GM18951 (cell line): ENCODE results near the gene NARS2.
A peak's percentile ranks its signal among the peaks of the same experiment; 100 is the strongest.
"Not testable (repeated sequence)": the region's sequence is repeated elsewhere in the genome, so short reads cannot be mapped to it uniquely, and the experiment has no call there.

Experiments
- POLR2A ChIP-seq: IDR thresholded peaks from 4 replicates; pipeline ENCODE4 v1.6.1; 2011; ENCODE audit warnings: mild to moderate bottlenecking; ENCODE audit not compliant: insufficient read length, insufficient read depth; ENCODE audit errors: extremely low read depth
- in situ Hi-C: fragments of 300-500 bp; cut with MboI; formaldehyde crosslinking; loops from one replicate; pipeline ENCODE4 v1.12.0; 2022; ENCODE audit warnings: low sequenced_read_pairs, mixed read lengths, inconsistent platforms; ENCODE audit not compliant: unreplicated experiment

Gene NARS2, protein sequence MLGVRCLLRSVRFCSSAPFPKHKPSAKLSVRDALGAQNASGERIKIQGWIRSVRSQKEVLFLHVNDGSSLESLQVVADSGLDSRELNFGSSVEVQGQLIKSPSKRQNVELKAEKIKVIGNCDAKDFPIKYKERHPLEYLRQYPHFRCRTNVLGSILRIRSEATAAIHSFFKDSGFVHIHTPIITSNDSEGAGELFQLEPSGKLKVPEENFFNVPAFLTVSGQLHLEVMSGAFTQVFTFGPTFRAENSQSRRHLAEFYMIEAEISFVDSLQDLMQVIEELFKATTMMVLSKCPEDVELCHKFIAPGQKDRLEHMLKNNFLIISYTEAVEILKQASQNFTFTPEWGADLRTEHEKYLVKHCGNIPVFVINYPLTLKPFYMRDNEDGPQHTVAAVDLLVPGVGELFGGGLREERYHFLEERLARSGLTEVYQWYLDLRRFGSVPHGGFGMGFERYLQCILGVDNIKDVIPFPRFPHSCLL

GRCh38 chr11:78574386-78575381 lies at the start of gene NARS2:
NARS2 (minus strand) TSS chr11:78574864; CDS start chr11:78574488, 376 bp downstream.
- peak; percentile 87 for TF ChIP-seq POLR2A
- in situ Hi-C loops = no loop called here

DNA sequence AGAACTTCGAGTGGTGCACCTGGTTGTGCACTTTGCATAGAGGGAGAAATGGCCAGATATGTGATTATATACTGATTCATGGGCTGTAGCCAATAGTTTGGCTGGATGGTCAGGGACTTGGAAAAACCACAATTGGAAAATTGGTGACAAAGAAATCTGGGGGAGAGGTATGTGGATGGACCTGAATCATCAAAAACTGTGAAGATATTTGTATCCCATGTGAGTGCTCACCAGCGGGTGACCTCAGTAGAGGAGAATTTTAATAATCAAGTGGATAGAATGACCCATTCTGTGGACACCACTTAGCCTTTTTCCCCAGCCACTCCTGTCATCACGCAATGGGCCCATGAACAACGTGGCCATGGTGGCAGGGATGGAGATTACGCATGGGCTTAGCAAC lies 48.0 kb upstream of the NARS2 start:
- no peak for TF ChIP-seq POLR2A
- in situ Hi-C loops = no loop called here

DNA sequence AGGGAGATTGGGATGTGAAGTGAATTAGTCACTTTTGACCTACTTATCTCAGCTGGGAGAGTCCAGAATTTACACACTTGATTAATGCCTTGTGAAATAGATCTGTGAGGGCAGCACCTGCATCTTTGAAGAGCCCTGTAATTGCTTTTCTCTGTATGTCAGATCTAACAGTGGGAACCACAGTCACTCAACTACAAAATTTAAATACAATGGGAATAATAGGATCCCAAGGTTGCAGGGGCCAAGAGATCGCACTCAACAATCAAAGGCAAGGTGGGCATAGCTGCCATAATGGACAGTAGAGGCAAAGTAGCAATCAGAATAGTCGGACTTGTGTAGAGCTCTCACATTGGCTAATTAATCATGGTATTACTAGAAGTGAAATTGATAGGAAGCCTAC lies 45.5 kb upstream of the NARS2 start:
- in situ Hi-C loops = no loop called here
- TF ChIP-seq POLR2A = no peak

- in situ Hi-C loops = no loop called here
- TF ChIP-seq POLR2A = no peak
Measured at GRCh38 chr11:78615724-78616123, 41.1 kb upstream of the NARS2 start.

- no peak for TF ChIP-seq POLR2A
- in situ Hi-C loops = no loop called here
Measured at GRCh38 chr11:78613378-78613813, 38.7 kb upstream of the NARS2 start.

- in situ Hi-C loops = no loop called here
- TF ChIP-seq POLR2A = no peak
Measured at GRCh38 chr11:78612721-78613377, 38.2 kb upstream of the NARS2 start.

- in situ Hi-C loops = not testable (repeated sequence)
Measured at GRCh38 chr11:78609321-78609720, 34.7 kb upstream of the NARS2 start.

DNA sequence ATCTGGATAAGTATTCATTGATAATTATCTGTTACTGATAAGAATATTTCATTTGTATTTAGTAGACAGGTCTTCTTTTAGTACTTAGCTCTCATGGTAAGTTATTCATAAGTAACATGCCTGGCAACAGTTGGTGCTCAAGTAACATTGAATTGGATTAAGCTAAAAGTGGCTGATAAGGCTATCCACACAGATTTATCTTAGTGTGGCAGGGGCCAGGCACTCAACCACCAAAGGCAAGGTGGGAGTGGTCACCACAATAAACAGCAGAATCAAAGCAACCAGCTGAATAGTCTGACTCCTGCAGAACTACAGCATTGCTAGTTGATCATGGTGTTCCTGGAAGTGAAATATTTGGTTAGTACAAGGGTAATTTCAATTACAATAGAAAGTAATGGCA lies 33.0 kb upstream of the NARS2 start:
- no peak for TF ChIP-seq POLR2A
- in situ Hi-C loops = no loop called here

DNA sequence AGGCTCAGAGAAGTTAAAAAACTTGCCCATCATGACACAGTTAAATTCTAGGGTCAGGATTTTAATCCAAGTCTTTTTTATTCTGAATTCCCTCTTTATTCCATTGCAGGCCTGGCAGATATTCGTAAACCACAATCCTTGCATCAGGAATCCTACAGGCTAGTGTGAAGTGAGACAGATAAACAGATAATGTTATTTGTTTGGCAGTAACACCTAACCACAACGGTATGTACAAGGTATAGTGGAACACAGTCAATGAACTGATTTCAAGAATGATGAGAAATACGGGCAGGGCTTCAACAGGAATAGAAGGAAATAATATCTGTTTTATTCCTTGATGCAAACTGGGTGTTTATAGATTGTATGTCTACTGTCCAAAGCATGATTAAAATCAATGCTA lies 32.0 kb upstream of the NARS2 start:
- no peak for TF ChIP-seq POLR2A

DNA sequence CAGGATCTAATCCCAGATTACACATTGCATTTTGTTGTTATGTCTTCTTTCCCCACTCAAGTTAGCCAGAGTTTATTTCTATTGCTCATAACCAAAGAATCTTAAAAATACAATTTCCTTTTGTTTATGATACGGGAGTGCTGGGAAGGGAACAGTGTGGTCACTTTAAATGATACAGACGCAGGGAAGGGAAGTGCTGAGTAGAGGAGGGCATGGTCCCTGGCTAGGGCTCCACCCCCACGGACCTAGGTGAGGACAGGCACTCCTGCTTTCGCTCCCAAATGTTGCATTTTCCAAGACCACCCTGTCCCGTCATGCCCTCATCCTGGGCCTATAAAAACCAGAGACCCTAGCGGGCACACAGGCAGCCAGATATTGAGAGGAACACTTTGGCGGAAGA lies 30.6 kb upstream of the NARS2 start:
- in situ Hi-C loops = no loop called here

More for the DNA sequence above, 32.0 kb upstream of the NARS2 start:
- in situ Hi-C loops = no loop called here

DNA sequence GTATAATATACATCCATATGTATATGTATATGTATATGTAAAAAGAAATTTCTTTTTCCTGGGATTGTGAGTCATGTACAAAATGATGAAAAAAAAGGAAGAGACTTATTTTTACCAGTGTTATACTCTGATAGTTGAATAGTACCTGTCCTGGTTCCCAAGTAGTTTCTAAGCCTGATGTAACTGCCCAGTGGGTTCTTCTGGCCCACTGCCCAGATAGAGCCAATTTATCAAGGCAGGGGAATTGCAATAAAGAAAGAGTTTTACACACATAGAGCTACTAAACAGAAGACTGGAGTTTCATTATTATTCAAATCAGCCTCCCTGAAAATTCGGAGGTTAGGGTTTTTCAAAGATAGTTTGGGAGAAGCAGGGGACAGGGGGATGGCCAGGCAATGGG lies 29.1 kb upstream of the NARS2 start:
- no peak for TF ChIP-seq POLR2A
- in situ Hi-C loops = no loop called here

More for the DNA sequence above, 30.6 kb upstream of the NARS2 start:
- no peak for TF ChIP-seq POLR2A

DNA sequence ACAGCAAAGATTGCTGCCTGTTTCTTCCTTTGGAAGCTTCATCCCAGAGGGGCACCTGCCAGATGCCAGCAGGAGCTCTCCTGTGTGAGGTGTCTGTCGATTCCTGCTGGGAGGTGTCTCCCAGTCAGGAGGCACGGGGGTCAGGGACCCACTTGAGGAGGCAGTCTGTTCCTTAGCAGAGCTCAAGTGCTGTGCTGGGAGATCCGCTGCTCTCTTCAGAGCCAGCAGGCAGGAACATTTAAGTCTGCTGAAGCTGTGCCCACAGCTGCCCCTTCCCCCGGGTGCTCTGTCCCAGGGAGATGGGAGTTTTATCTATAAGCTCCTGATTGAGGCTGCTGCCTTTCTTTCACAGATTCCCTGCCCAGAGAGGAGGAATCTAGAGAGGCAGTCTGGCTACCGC lies 28.1 kb upstream of the NARS2 start:
- in situ Hi-C loops = not testable (repeated sequence)

- in situ Hi-C loops = not testable (repeated sequence)
Measured at GRCh38 chr11:78601066-78601465, 26.4 kb upstream of the NARS2 start.

GRCh38 chr11:78597579-78597978 lies 22.9 kb upstream of the NARS2 start:
- in situ Hi-C loops = not testable (repeated sequence)
